ENCODE data around the gene ATP10B. TPM values are rescaled to one million over a fixed set of nuclear protein-coding genes. Genes with fewer than 3 reads are reported as not detected.

ATP10B gene
- total and polyA plus RNA-seq, 8 donors: 0.76 to 20.4 (median 4.6) TPM

DNA sequence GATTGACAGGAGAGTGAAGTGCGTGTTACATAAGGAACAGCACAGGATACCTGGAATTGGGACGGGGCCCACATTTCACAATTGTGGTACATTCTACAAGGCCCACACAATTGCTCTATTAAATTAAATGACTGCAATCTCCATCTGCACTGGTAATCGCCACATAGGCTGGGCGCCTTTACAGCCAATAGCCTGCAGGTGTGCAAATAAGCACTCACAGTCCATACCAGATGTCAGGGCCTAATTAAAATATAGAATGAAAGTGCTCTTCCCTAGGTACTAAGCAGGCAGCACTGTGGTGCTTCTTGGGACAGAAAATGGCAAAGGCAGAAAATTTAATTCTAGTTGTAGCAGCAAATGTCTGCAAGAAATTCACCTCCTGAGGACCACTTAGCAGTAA is 82.7 kb downstream of the ATP10B start:
- H3K4me1 ChIP-seq: no peaks in the 10 kb centered on the region
- no peak for DNase-seq
- no peak for FAIRE-seq
- WGBS, 2 donors: 82 to 89% methylated on average over 4 of the region's 4 CpGs
- no peak overlapping the region for H3K4me3 ChIP-seq
- no peak for ATAC-seq
- no peaks in the 10 kb centered on the region for H3K27me3 ChIP-seq
- no peaks in the 10 kb centered on the region for H3K36me3 ChIP-seq
- TF ChIP-seq CTCF (IDR thresholded peaks at IDR 0.05): no peak
- H3K27ac ChIP-seq: no peak overlapping the region
- H3K9me3 ChIP-seq: no peaks in the 10 kb centered on the region
- intact Hi-C loops (cut with DNase I): no loop called here

- TF ChIP-seq CTCF (IDR thresholded peaks at IDR 0.05): no peak
- Histone ChIP-seq H3K4me1 (no peaks in the 10 kb centered on the region), H3K36me3 (no peaks in the 10 kb centered on the region), H3K4me3 (no peak overlapping the region), H3K9me3 (no peaks in the 10 kb centered on the region), H3K27ac (no peak overlapping the region), H3K27me3 (no peaks in the 10 kb centered on the region)
- FAIRE-seq (no peak), DNase-seq (no peak), ATAC-seq (no peak)
- intact Hi-C loops (cut with DNase I): no loop called here
- WGBS, 2 donors: 81 to 85% methylated on average over 4 of the region's 4 CpGs
Measured at GRCh38 chr5:160767062-160767461, 84.9 kb downstream of the ATP10B start.

DNA sequence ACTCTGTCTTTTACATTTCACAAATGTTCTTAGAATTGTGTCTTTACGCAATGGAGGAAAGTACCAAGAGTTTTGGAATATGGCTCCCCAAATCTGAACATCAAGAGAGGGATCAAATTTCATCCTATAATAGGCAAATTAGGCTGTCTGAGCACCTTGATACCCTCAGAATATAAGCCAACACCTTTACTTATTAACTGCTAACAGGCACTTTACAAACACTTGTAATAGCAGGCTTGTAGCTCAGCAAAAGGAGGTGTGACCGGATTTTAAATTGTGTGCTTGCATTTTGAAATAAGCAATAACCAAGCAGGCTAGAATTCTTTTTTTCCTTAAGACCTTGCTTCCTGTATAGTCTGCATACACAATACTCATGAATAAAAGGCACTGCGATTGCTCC is 92.0 kb downstream of the ATP10B start:
- WGBS, 2 donors: 88 to 91% methylated on average over 3 of the region's 3 CpGs
- Histone ChIP-seq H3K9me3 (peaks cover 0 to 2% (median 0%) of the 10 kb centered on the region in 4 donors), H3K27ac (no peak overlapping the region), H3K4me1 (no peaks in the 10 kb centered on the region), H3K4me3 (no peak overlapping the region), H3K27me3 (no peaks in the 10 kb centered on the region), H3K36me3 (no peaks in the 10 kb centered on the region)
- DNase-seq (no peak), ATAC-seq (no peak), FAIRE-seq (no peak)
- intact Hi-C loops (cut with DNase I): no loop called here
- TF ChIP-seq CTCF (IDR thresholded peaks at IDR 0.05): no peak

- DNase-seq (no peak), FAIRE-seq (peak; percentile 71), ATAC-seq (no peak)
- Histone ChIP-seq H3K27me3 (no peaks in the 10 kb centered on the region), H3K9me3 (peaks cover 0 to 2% (median 0%) of the 10 kb centered on the region in 4 donors), H3K36me3 (no peaks in the 10 kb centered on the region), H3K4me3 (no peak overlapping the region), H3K27ac (no peak overlapping the region), H3K4me1 (no peaks in the 10 kb centered on the region)
- intact Hi-C loops (cut with DNase I): no loop called here
- WGBS, 2 donors: 32 to 56% methylated on average over 1 of the region's 1 CpG
- TF ChIP-seq CTCF (IDR thresholded peaks at IDR 0.05): no peak
Measured at GRCh38 chr5:160757194-160757593, 94.8 kb downstream of the ATP10B start.

DNA sequence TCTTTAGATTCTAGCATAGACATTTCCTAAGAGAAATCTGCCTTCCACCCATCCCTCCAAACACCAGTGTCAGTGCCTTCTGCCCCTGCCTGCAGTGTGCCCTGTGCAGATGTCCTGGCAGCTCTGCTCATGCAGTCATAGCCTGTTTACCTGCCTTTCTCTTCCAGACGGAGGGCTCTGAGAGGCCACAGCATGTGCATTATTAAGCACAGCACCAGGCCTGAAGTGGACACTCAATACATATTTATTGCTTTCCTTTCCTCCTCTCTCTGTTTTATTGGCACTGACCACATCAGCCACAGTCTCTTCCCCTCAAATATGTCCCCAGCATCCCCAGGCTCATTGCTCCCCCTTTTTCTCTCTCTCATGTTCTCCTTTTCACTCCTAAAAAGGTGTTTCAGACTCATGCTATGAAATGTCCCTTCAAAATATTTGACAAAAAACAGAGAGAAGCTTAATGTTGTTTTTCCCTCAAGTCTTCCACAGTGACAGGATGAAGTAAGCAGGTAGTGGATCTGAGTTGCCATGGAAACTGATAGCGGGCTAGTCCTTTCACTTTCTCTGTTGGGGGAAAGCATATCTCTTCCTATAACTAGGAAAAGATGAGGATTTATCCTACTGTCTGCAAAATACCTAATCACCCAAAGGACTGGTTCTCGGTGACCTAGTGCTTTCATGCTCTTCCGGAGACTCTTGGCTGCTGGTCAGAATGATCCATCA is 100.9 kb downstream of the ATP10B start:
- no peak overlapping the region for H3K4me3 ChIP-seq
- FAIRE-seq: no peak
- intact Hi-C loops (cut with DNase I): no loop called here
- peaks cover 0 to 2% (median 0%) of the 10 kb centered on the region in 4 donors for H3K9me3 ChIP-seq
- no peak for DNase-seq
- no peaks in the 10 kb centered on the region for H3K27me3 ChIP-seq
- no peaks in the 10 kb centered on the region for H3K36me3 ChIP-seq
- H3K4me1 ChIP-seq: no peaks in the 10 kb centered on the region
- no peak overlapping the region for H3K27ac ChIP-seq
- 33 to 50% methylated on average over 4 of the region's 4 CpGs for WGBS, 2 donors
- no peak for TF ChIP-seq CTCF (IDR thresholded peaks at IDR 0.05)
- ATAC-seq: peak in 1 of 4 donors; percentile 14

Data from pancreas (tissue), 10 donors.